DOHH2 (cell line): Measurements from ENCODE around the gene TP53BP2.

Experiments used
- EZH2phosphoT487 ChIP-seq: fragments of 200-600 bp; sonication (generic); IDR thresholded peaks from 2 replicates; pipeline ENCODE4 v1.6.1; 2017; ENCODE audit warnings: borderline replicate concordance, mild to moderate bottlenecking, antibody characterized with exemption, low read length, moderate library complexity, mixed read lengths
- TF ChIP-seq, protein P1 (sequence below): fragments of 200-600 bp; sonication (generic); IDR thresholded peaks from one replicate; pipeline ENCODE4 v1.5.1; 2014; ENCODE audit warnings: antibody characterized with exemption, mild to moderate bottlenecking, low read depth, low read length; ENCODE audit not compliant: poor library complexity, severe bottlenecking

DNA sequence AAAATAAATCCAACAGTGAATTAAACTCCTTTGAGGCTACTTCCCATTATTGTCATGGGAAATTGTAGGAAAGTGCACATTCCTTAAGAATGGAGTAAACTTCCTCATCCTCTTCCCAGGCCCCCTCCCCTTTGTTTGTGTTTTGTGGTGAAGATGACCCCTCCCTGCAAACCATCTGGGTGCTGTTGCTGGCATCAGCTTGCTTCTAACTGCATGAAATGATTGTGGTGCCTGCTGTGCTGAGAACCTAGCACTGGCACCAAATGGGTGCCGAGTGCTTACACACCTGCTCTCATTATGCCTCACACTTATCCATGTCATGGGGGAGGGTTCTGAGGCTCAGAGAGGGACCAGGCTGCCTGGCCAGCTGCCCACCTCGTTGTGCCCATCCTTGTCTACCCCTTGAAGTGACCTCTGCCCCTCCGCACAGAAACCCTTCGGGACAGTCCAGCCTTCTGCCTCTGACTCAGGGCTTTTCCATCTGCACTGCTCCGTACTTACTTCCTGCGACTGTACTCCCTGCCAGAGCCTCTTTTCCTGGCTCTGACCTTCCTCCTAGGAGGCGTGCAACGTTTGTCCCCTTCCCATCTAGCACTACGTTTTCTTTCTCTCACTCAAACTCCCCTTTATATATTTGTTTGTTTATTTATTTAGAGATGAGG, 102.8 kb downstream of the TP53BP2 start:
- TF ChIP-seq, protein P1, sequence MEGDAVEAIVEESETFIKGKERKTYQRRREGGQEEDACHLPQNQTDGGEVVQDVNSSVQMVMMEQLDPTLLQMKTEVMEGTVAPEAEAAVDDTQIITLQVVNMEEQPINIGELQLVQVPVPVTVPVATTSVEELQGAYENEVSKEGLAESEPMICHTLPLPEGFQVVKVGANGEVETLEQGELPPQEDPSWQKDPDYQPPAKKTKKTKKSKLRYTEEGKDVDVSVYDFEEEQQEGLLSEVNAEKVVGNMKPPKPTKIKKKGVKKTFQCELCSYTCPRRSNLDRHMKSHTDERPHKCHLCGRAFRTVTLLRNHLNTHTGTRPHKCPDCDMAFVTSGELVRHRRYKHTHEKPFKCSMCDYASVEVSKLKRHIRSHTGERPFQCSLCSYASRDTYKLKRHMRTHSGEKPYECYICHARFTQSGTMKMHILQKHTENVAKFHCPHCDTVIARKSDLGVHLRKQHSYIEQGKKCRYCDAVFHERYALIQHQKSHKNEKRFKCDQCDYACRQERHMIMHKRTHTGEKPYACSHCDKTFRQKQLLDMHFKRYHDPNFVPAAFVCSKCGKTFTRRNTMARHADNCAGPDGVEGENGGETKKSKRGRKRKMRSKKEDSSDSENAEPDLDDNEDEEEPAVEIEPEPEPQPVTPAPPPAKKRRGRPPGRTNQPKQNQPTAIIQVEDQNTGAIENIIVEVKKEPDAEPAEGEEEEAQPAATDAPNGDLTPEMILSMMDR: no peak
- no peak for TF ChIP-seq EZH2phosphoT487
